GM12878 (cell line): ENCODE results near the gene DGAT2. TPM values are rescaled to one million over a fixed set of nuclear protein-coding genes. Genes with fewer than 3 reads are reported as not detected.

Experiments used
- ATAC-seq: fragments of 200-7000 bp; cut with Tn5 transposase; 3 replicates; pipeline ENCODE4 v1.9.1; 2020; ENCODE audit warnings: mild to moderate bottlenecking, moderate library complexity
- BruUV-seq: library from RNA; stranded (reverse); fragments of 400-500 nt; replicated peaks from 2 replicates; lab custom pipeline; 2021; lab: Mats Ljungman, UMichigan
- CTCF ChIA-PET: fragments of 300-600 bp; sonication (Branson Sonifier 250); formaldehyde crosslinking; extraction: SDS; loops from one replicate; lab custom pipeline; 2021; ENCODE audit warnings: inconsistent platforms; lab: Yijun Ruan, JAX
- POLR2A ChIA-PET: fragments of 350-600 bp; formaldehyde crosslinking; extraction: SDS; loops from one replicate; lab custom pipeline; 2021; ENCODE audit warnings: inconsistent platforms; lab: Charles Lee
- RAD21 ChIA-PET: fragments of 300-600 bp; sonication (Branson Sonifier 250); formaldehyde crosslinking; loops from one replicate; lab custom pipeline; 2023; ENCODE audit warnings: antibody characterized with exemption; ENCODE audit not compliant: unreplicated experiment; lab: Charles Lee
- SMC1A ChIA-PET: fragments of 300-600 bp; sonication (Branson Sonifier 250); formaldehyde crosslinking; loops from one replicate; lab custom pipeline; 2023; ENCODE audit not compliant: unreplicated experiment, uncharacterized antibody; lab: Charles Lee
- DNase-seq: peaks from one replicate; pipeline ENCODE4 v3.0.0-alpha.2; 2011; ENCODE audit warnings: low read depth, low spot score
- FAIRE-seq: peaks from 3 replicates; lab custom pipeline; 2011; peaks lifted over from hg19 to GRCh38; lab: Jason Lieb, UNC
- H2AFZ ChIP-seq: 2 replicates; pipeline ENCODE4 v1.6.0; 2011; ENCODE audit warnings: low read depth, low read length, control low read depth; ENCODE audit not compliant: control insufficient read depth
- H3K27ac ChIP-seq: 2 replicates; pipeline ENCODE4 v1.5.1; 2011; ENCODE audit warnings: control low read depth; ENCODE audit not compliant: control insufficient read depth, insufficient read depth
- H3K27me3 ChIP-seq, 2 experiments: replicated peaks in 1 of 2; 2 replicates each; pipeline versions ENCODE4 v1.6.0 to v1.6.1; 2011; ENCODE audit warnings: low read length in 1 of 2; ENCODE audit not compliant: control insufficient read depth in 2 of 2, insufficient read depth in 2 of 2
- H3K36me3 ChIP-seq, 2 experiments: 2 replicates each; pipeline ENCODE4 v1.5.1; 2011; ENCODE audit warnings: low read length in 1 of 2; ENCODE audit not compliant: control insufficient read depth in 2 of 2, insufficient read depth in 2 of 2
- H3K4me1 ChIP-seq: 2 replicates; pipeline ENCODE4 v1.6.1; 2011; ENCODE audit warnings: mild to moderate bottlenecking, low read length, moderate library complexity, mixed read lengths; ENCODE audit not compliant: control insufficient read depth, insufficient read depth
- H3K4me2 ChIP-seq: 2 replicates; pipeline ENCODE4 v1.6.0; 2011; ENCODE audit warnings: control low read depth; ENCODE audit not compliant: control insufficient read depth, insufficient read depth
- H3K4me3 ChIP-seq: fragments of 200-600 bp; sonication (generic); 2 replicates; pipeline ENCODE4 v1.5.1; 2016
- H3K79me2 ChIP-seq: 2 replicates; pipeline ENCODE4 v1.6.0; 2011; ENCODE audit warnings: low read length; ENCODE audit not compliant: control insufficient read depth, insufficient read depth
- H3K9ac ChIP-seq: 2 replicates; pipeline ENCODE4 v1.8.0; 2011; ENCODE audit warnings: low read length, control low read depth, mixed read lengths; ENCODE audit not compliant: control insufficient read depth, insufficient read depth
- H3K9me3 ChIP-seq: replicated peaks from 3 replicates; pipeline ENCODE4 v1.5.1; 2011; ENCODE audit warnings: mild to moderate bottlenecking, low read length; ENCODE audit not compliant: control insufficient read depth, insufficient read depth
- H4K20me1 ChIP-seq: 2 replicates; pipeline ENCODE4 v1.6.0; 2011; ENCODE audit not compliant: control insufficient read depth, insufficient read depth
- CBX5 ChIP-seq: sonication (generic); IDR thresholded peaks from 2 replicates; pipeline ENCODE4 v1.6.1; 2016; ENCODE audit warnings: low read depth, moderate library complexity, mild to moderate bottlenecking, inconsistent platforms
- CREM ChIP-seq: IDR thresholded peaks from 2 replicates; pipeline ENCODE4 v1.6.1; 2014; ENCODE audit warnings: antibody characterized with exemption, low read depth
- EP300 ChIP-seq, 2 experiments: fragments of 150-350 bp in 1 of 2; IDR thresholded peaks; 2 replicates each; pipeline ENCODE4 v1.6.1; 2011 to 2012; ENCODE audit warnings: low read depth in 2 of 2, low read length in 2 of 2, borderline replicate concordance in 1 of 2, improper control_type of control experiment in 1 of 2, inconsistent platforms in 1 of 2; ENCODE audit not compliant: control insufficient read depth in 1 of 2
- MEF2A ChIP-seq: IDR thresholded peaks from 2 replicates; pipeline ENCODE4 v1.6.1; 2011; ENCODE audit warnings: low read depth, mild to moderate bottlenecking, low read length, moderate library complexity; ENCODE audit not compliant: insufficient read depth
- MLLT1 ChIP-seq: fragments of 450-650 bp; IDR thresholded peaks from 2 replicates; pipeline ENCODE4 v1.6.1; 2016; ENCODE audit warnings: mild to moderate bottlenecking
- NFYA ChIP-seq: IDR thresholded peaks from 2 replicates; pipeline ENCODE4 v1.6.1; 2011; ENCODE audit warnings: low read depth, mild to moderate bottlenecking, low read length, improper control_type of control experiment, borderline replicate concordance
- SREBF2 ChIP-seq: IDR thresholded peaks from 2 replicates; pipeline ENCODE4 v1.6.1; 2012; ENCODE audit warnings: mild to moderate bottlenecking, low read length
- SUZ12 ChIP-seq: fragments of 200-600 bp; sonication (generic); IDR thresholded peaks from one replicate; pipeline ENCODE4 v1.6.1; 2018; ENCODE audit warnings: antibody characterized with exemption, mild to moderate bottlenecking; ENCODE audit not compliant: unreplicated experiment
- WGBS: methylation state at CpG from one replicate; pipeline ENCODE4 v1.1.6; 2016; ENCODE audit warnings: low lambda C conversion rate; ENCODE audit not compliant: insufficient replicate concordance, insufficient coverage; ENCODE audit errors: missing lambda C conversion rate; 5-methylcytosine and 5-hydroxymethylcytosine counted together
- in situ Hi-C: fragments of 300-500 bp; cut with MboI; formaldehyde crosslinking; loops from 9 replicates; pipeline ENCODE4 v1.14.3; 2018; ENCODE audit warnings: mixed read lengths
- intact Hi-C: fragments of 100-400 bp; cut with micrococcal nuclease; formaldehyde crosslinking; loops from one replicate; pipeline ENCODE4 v1.14.2; 2022; ENCODE audit not compliant: unreplicated experiment
- polyA plus RNA-seq, 11 experiments: library from polyadenylated mRNA; depleted of rRNA in 4 of 11; unstranded in 6 of 11; stranded (reverse) in 5 of 11; fragments of >200 nt; fragmentation: Nextera tagmentation in 4 of 11; fragmentation: Illumina TruSeq in 1 of 11; extraction: Ambion mirVana in 4 of 11; extraction: Trizol in 1 of 11; gene quantifications; 1 replicate in 1 of 11; 2 replicates in 10 of 11; pipeline versions ENCODE4 v1.2.1 to v1.2.3, GENCODE V29; 2011 to 2016; ENCODE audit warnings: inconsistent platforms in 2 of 11, missing spikeins in 2 of 11, low read depth in 1 of 11
- total RNA-seq, 4 experiments: library from RNA; depleted of rRNA in 3 of 4; stranded (reverse); fragments of >200 nt in 3 of 4; fragmentation: Illumina TruSeq in 1 of 4; extraction: Trizol in 1 of 4; gene quantifications; 2 replicates each; pipeline versions ENCODE4 v1.2.1 to v1.2.3, GENCODE V29; 2013 to 2021
- TF ChIP-seq, protein P1 (sequence below): fragments of 450-650 bp; IDR thresholded peaks from 2 replicates; pipeline ENCODE4 v1.6.1; 2016; ENCODE audit warnings: mild to moderate bottlenecking, moderate library complexity, borderline replicate concordance
- TF ChIP-seq, protein P2 (sequence below): IDR thresholded peaks from 2 replicates; pipeline ENCODE4 v1.6.1; 2012; ENCODE audit warnings: low read depth, low read length, improper control_type of control experiment

DGAT2 gene
- total and polyA plus RNA-seq, 10 of the 15 experiments (the other 5 are each of a cell fraction or from before 2014, with no cell fraction given), result 5.1 to 25.9 (median 17.6) TPM

DNA sequence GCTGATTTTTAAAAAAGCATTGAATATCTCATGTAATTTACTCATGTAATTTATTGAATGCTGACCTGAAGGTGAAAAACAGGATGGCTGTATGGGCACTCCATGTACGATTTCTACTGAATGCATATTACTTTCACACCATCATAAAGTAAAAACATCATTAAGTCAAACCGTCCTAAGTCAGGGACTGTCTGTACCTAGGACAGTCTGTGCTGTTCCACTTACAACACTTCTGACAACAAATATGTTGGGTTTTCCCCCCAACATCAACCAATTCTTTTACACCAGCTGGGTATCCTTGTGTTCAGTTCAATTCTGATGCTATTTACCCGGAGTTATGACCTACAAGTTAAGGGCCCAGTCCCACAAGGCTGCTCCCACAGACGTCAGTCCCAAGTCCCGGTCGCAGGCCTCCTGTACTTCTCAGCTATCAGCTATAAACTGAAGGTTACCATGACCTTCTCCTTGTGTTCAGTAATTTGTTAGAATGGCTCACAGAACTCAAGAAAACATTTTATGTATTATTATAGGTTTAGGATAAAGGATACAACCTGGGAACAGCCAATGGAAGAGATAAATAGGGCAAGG, 63.4 kb downstream of the DGAT2 start (continued):
- TF ChIP-seq, protein P1, sequence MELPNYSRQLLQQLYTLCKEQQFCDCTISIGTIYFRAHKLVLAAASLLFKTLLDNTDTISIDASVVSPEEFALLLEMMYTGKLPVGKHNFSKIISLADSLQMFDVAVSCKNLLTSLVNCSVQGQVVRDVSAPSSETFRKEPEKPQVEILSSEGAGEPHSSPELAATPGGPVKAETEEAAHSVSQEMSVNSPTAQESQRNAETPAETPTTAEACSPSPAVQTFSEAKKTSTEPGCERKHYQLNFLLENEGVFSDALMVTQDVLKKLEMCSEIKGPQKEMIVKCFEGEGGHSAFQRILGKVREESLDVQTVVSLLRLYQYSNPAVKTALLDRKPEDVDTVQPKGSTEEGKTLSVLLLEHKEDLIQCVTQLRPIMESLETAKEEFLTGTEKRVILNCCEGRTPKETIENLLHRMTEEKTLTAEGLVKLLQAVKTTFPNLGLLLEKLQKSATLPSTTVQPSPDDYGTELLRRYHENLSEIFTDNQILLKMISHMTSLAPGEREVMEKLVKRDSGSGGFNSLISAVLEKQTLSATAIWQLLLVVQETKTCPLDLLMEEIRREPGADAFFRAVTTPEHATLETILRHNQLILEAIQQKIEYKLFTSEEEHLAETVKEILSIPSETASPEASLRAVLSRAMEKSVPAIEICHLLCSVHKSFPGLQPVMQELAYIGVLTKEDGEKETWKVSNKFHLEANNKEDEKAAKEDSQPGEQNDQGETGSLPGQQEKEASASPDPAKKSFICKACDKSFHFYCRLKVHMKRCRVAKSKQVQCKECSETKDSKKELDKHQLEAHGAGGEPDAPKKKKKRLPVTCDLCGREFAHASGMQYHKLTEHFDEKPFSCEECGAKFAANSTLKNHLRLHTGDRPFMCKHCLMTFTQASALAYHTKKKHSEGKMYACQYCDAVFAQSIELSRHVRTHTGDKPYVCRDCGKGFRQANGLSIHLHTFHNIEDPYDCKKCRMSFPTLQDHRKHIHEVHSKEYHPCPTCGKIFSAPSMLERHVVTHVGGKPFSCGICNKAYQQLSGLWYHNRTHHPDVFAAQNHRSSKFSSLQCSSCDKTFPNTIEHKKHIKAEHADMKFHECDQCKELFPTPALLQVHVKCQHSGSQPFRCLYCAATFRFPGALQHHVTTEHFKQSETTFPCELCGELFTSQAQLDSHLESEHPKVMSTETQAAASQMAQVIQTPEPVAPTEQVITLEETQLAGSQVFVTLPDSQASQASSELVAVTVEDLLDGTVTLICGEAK, result no peak

GRCh38 chr11:75834728-75835127, 66.2 kb downstream of the DGAT2 start:
- DNase-seq (no peak), FAIRE-seq (no peak), ATAC-seq (no peak)
- BruUV-seq, result no TSS peak
- Histone ChIP-seq H3K9me3 (no peaks in the 10 kb centered on the region; the same call in 2 of the 3 replicates), H3K27me3 (no peaks in the 10 kb centered on the region), H3K36me3 (peaks cover 1 to 18% of the 10 kb centered on the region in 2 experiments; a peak in 3 of 4 replicates), H2AFZ (no peak overlapping the region), H4K20me1 (no peaks in the 10 kb centered on the region), H3K4me1 (peaks cover 17% of the 10 kb centered on the region), H3K4me2 (no peak overlapping the region), H3K9ac (no peak overlapping the region), H3K4me3 (no peak overlapping the region), H3K79me2 (peaks cover 91% of the 10 kb centered on the region), H3K27ac (no peak overlapping the region)
- SMC1A ChIA-PET, result interaction anchor here (2.1 to 2.8 kb wide), 2 partner anchors 9 to 32 kb away, joined by 11 to 23 read pairs; no protein-coding TSS in a partner anchor
- CTCF ChIA-PET, result interaction anchor here (0.8 to 1.0 kb wide), 3 partner anchors 8 to 31 kb away, joined by 3 to 4 read pairs (median 3); no protein-coding TSS in a partner anchor
- TF ChIP-seq NFYA (no peak), MEF2A (no peak), CREM (no peak), EP300 (IDR thresholded peaks at IDR 0.05; ENCODE audit: borderline replicate concordance in 1 of 2, control insufficient read depth in 1 of 2, low read depth in 2 of 2, low read length in 2 of 2) (no peak), CBX5 (no peak), SUZ12 (no peak), SREBF2 (no peak), MLLT1 (no peak)
- TF ChIP-seq, protein P2, sequence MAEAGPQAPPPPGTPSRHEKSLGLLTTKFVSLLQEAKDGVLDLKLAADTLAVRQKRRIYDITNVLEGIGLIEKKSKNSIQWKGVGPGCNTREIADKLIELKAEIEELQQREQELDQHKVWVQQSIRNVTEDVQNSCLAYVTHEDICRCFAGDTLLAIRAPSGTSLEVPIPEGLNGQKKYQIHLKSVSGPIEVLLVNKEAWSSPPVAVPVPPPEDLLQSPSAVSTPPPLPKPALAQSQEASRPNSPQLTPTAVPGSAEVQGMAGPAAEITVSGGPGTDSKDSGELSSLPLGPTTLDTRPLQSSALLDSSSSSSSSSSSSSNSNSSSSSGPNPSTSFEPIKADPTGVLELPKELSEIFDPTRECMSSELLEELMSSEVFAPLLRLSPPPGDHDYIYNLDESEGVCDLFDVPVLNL, result no peak
- RAD21 ChIA-PET, result no interaction called here
- intact Hi-C loops, result no loop called here
- WGBS, result 72% methylated on average over 3 of the region's 3 CpGs
- POLR2A ChIA-PET, result interaction anchor here (1.3 kb wide), 1 partner anchor 38 kb away, joined by 4 read pairs; no protein-coding TSS in a partner anchor
- in situ Hi-C loops, result no loop called here
